HL-60 (cell line): ENCODE measurements around the gene UBR2.

Experiments used
- DNase-seq, 2 experiments: peaks; one replicate each; pipeline ENCODE4 v3.0.0-alpha.2; 2010 to 2020; ENCODE audit warnings: low read depth in 1 of 2, low spot score in 1 of 2
- H3K27ac ChIP-seq: fragments of 250-450 bp; sonication (Bioruptor Pico); replicated peaks from 2 replicates; pipeline ENCODE4 v1.5.1; 2020; ENCODE audit warnings: mild to moderate bottlenecking, moderate library complexity
- H3K27me3 ChIP-seq: fragments of 250-450 bp; sonication (Bioruptor Pico); 2 replicates; pipeline ENCODE4 v1.5.1; 2021; ENCODE audit warnings: mild to moderate bottlenecking, moderate library complexity; ENCODE audit not compliant: insufficient read depth, poor library complexity, severe bottlenecking
- H3K4me3 ChIP-seq: replicated peaks from 2 replicates; pipeline ENCODE4 v1.5.1; 2011; ENCODE audit warnings: mild to moderate bottlenecking, control low read depth, low read length; ENCODE audit not compliant: insufficient read depth
- GABPA ChIP-seq: IDR thresholded peaks from 2 replicates; pipeline ENCODE4 v1.6.1; 2012; ENCODE audit warnings: low read depth
- POLR2AphosphoS5 ChIP-seq: IDR thresholded peaks from 2 replicates; pipeline ENCODE4 v1.6.1; 2012; ENCODE audit warnings: low read depth
- SPI1 ChIP-seq: IDR thresholded peaks from 2 replicates; pipeline ENCODE4 v1.6.1; 2012; ENCODE audit warnings: low read depth, mild to moderate bottlenecking, borderline replicate concordance
- TF ChIP-seq, protein P1 (sequence below): IDR thresholded peaks from one replicate; pipeline ENCODE4 v1.5.1; 2011; ENCODE audit warnings: low read length, control low read depth, inconsistent platforms; ENCODE audit not compliant: insufficient read depth
- TF ChIP-seq, protein P2 (sequence below): IDR thresholded peaks from 2 replicates; pipeline ENCODE4 v1.6.1; 2012; ENCODE audit warnings: low read depth; ENCODE audit not compliant: insufficient replicate concordance

UBR2 gene

DNA sequence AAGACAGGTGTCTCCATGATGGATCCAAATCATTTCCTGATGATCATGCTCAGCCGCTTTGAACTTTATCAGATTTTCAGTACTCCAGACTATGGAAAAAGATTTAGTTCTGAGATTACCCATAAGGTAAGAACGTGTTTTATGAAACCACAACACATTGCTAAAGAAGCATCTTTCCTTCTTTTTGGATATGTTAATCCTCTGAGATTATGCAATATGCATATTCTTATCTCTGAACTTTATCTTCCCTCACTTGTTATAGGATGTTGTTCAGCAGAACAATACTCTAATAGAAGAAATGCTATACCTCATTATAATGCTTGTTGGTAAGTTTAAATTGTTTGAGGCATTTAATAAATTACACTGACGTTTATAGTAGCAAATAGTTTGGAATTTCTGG is 80.4 kb downstream of the UBR2 start:
- Histone ChIP-seq H3K27ac (no peak overlapping the region), H3K4me3 (no peak overlapping the region), H3K27me3 (no peaks in the 10 kb centered on the region)
- DNase-seq, result no peak
- TF ChIP-seq, protein P1, sequence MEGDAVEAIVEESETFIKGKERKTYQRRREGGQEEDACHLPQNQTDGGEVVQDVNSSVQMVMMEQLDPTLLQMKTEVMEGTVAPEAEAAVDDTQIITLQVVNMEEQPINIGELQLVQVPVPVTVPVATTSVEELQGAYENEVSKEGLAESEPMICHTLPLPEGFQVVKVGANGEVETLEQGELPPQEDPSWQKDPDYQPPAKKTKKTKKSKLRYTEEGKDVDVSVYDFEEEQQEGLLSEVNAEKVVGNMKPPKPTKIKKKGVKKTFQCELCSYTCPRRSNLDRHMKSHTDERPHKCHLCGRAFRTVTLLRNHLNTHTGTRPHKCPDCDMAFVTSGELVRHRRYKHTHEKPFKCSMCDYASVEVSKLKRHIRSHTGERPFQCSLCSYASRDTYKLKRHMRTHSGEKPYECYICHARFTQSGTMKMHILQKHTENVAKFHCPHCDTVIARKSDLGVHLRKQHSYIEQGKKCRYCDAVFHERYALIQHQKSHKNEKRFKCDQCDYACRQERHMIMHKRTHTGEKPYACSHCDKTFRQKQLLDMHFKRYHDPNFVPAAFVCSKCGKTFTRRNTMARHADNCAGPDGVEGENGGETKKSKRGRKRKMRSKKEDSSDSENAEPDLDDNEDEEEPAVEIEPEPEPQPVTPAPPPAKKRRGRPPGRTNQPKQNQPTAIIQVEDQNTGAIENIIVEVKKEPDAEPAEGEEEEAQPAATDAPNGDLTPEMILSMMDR, result no peak
- TF ChIP-seq POLR2AphosphoS5 (no peak), SPI1 (no peak), GABPA (no peak)
- TF ChIP-seq, protein P2, sequence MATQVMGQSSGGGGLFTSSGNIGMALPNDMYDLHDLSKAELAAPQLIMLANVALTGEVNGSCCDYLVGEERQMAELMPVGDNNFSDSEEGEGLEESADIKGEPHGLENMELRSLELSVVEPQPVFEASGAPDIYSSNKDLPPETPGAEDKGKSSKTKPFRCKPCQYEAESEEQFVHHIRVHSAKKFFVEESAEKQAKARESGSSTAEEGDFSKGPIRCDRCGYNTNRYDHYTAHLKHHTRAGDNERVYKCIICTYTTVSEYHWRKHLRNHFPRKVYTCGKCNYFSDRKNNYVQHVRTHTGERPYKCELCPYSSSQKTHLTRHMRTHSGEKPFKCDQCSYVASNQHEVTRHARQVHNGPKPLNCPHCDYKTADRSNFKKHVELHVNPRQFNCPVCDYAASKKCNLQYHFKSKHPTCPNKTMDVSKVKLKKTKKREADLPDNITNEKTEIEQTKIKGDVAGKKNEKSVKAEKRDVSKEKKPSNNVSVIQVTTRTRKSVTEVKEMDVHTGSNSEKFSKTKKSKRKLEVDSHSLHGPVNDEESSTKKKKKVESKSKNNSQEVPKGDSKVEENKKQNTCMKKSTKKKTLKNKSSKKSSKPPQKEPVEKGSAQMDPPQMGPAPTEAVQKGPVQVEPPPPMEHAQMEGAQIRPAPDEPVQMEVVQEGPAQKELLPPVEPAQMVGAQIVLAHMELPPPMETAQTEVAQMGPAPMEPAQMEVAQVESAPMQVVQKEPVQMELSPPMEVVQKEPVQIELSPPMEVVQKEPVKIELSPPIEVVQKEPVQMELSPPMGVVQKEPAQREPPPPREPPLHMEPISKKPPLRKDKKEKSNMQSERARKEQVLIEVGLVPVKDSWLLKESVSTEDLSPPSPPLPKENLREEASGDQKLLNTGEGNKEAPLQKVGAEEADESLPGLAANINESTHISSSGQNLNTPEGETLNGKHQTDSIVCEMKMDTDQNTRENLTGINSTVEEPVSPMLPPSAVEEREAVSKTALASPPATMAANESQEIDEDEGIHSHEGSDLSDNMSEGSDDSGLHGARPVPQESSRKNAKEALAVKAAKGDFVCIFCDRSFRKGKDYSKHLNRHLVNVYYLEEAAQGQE, result no peak

DNA sequence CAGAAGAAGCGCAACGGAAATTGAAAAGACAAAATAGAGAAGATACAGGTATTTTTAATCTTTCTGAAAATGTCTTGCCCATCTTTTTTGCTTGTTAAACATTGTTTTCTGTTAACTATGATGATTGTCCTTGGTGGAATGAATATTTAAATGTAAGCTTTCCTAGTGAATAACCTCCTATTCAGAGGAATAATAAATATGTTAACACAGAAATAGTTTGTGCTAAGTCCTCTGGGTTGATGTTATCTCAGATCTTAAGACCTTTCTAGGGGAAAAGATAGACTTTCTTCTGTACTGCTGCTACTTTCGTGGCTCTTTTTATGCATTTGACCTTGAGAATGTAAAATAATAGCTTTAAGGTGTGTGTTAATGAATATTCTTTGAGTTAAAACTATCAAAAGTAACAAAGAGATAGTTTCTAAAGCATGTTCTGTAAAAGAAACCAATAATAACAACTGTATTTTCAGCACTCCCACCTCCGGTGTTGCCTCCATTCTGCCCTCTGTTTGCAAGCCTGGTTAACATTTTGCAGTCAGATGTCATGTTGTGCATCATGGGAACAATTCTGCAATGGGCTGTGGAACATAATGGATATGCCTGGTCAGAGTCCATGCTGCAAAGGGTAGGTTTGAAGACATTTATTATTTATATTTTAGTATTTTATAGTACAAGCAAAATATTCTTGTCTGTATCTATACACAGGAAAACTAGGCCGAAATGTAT is 88.4 kb downstream of the UBR2 start:
- no peak for DNase-seq
- TF ChIP-seq SPI1, result no peak
- TF ChIP-seq POLR2AphosphoS5, result no peak
- TF ChIP-seq GABPA, result no peak
- TF ChIP-seq, protein P2, result no peak
- TF ChIP-seq, protein P1, result no peak
- Histone ChIP-seq H3K27me3 (no peaks in the 10 kb centered on the region), H3K4me3 (no peak overlapping the region), H3K27ac (no peak overlapping the region)

DNA sequence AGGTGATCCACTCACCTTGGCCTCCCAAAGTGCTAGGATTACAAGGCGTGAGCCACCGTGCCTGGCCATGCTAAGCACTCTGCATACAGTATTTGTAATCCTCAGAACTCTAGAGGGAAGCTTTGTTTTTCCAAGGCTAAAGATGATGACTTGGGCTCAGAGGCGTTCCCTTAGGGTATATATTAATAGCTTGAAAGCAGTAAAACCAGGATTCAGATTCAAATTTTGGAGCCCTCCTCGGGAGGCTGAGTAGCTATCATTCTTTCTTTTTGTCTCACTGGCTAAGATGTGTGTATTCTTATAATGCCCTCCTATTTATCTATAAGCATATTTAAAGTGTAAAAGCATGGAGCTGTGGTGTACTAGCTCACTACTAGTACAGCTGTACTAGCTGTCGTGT is 90.0 kb downstream of the UBR2 start:
- no peak for DNase-seq
- no peak overlapping the region for H3K4me3 ChIP-seq
- TF ChIP-seq SPI1 (no peak), POLR2AphosphoS5 (no peak), GABPA (no peak)
- TF ChIP-seq, protein P2, result no peak
- TF ChIP-seq, protein P1, result no peak
- H3K27ac ChIP-seq, result no peak overlapping the region
- no peaks in the 10 kb centered on the region for H3K27me3 ChIP-seq
